HG03060 (cell line): ENCODE data around the gene COL4A4.

Experiments
- ATAC-seq: cut with Tn5 transposase; IDR thresholded peaks from one replicate; pipeline ENCODE4 v1.9.1; 2021; ENCODE audit warnings: low read depth, moderate number of reproducible peaks; ENCODE audit not compliant: unreplicated experiment

The COL4A4 gene

DNA sequence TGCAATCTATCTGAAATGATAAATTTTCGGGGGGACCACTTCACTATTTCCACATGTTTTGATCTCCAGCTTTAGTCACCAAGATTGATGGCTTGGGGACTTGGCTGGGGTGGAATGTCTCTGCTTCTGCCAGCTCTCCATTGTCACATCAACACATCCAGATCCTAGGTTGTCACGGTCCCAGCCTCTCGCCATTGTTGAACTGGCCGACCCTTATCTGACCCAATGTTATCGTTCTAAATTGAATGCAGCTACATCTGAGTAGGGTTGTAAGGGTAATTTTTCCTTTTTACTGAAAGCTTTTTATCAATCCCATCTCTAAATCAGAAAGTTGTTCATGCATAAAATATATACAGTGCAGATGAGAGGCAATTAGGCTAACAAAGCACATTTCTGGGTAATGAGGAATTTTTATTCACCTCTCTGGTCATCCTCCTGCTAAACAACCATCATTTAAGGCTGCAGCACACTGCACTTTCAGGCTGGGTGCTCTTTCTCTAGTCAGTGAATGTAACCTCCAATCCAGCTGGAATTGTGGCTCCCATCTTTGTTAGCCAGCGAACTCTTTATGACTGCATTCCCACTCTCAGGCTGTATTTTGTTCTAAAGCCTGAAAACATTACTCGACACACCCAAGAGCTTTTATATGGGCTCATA lies 128.2 kb downstream of the COL4A4 start:
- no peak for ATAC-seq

DNA sequence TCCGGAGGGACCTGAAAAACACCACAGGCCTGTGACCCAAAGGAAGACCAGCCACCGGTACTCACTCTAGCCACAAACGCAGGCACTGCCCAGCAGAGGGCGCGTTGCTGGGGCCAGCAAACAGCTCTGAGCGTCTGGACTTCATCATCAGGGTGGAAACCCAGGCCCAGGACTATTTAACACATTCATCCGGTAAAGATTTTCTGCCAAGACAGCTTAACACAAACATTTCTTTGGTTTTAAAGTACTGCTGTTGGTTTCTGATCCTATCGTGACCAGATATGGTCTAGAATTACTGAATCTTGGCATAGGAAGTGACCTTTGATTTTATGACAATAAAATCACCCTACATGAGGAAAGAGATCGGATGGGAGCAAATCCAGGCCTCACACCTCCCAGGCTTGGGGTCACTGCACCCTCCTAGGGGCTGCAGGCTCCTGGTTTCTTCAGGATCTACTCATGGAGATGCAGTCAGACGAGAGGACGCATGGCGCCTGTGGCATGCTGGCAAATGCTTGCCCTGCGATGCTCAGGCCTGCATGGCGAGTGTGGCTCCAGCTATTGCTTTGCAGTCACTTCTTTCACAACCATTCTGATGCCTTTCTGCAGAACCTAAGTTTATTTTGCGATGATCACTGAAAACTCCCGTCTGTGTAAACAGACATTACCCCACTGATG lies 130.4 kb downstream of the COL4A4 start:
- no peak for ATAC-seq

DNA sequence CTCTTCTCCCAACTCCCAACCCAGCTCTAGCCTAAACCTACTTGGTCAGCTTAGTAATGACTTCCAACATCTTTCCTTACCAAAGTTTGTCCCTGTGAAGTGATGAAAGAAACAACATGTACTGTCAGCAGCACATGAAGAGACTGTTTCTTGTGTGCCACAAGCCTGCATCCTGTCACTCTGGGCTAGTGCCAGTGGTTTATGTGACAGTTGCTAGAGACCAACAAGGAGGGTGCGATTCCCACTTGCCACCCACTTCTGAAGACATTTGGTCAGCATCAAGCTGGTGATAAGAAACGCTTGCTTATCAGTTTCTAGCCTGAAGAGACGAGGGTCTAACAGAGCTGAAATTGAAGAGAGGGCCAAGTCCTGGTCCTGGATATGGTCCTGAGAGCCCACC lies 132.6 kb downstream of the COL4A4 start:
- ATAC-seq, result no peak

DNA sequence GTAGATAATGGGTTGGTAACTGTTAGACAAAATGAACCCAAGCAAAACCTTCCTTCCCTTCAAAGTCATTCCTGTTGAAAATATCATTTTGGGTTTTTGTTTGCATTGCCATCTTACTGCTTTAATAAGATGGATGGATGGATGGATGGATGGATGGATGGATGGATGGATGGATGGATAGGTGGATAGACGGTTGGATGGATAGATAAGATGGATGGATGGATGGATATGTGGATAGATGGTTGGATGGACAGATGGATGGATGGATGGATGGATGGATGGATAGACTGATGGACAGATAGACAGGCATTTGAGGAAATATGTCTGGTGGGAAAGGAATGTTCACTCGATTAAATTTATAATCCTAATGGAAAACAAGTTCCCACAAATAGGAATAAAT lies 133.2 kb downstream of the COL4A4 start:
- no peak for ATAC-seq

DNA sequence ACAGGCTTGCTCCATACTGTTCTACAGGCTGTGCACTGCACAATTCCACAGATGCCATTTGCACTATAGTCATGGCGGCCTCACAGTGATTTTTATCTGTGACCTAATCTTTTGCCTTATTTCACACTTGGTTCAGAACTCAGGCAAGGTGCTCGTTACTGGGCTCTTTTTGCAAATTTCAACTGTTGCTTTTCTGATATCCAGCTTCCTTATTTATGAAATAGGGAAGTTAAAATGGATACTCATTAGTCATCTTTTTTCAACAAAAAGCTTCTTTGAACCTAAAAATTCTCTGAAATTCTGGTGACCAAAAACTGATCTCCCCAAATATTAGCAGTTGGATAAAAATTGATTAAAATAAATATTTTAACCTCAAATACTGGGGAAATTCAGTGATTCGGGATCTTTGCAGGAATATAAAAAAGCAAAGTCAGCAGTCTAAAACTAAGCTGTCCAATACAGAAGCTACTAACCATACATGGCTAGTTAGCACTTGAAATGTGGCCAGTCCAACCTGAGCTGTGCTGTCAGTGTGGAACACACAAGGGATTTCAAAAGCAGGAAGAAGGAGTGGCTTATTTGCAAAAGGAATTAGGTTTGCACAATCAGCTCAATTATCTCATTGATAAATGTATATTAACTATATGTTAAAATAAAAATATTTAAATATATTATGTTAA lies 134.4 kb downstream of the COL4A4 start:
- no peak for ATAC-seq

DNA sequence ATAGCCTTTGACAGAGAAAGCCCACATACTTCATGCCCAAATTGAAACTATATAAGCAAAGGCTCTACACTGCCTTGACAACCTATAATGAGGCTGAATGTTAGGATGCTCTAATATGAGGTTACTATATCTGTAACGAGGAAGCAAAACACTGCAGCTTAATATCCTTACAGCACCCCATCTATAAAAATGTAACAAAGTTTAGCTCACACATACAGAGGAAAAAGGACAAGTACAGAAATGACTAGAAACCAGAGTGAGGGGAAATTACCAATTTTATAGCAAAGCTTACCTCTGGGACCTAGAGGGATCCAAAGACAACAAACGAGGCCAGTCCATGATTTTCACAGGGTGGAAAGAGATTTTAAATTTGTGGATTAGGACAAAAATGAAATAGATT lies 138.5 kb downstream of the COL4A4 start:
- no peak for ATAC-seq

DNA sequence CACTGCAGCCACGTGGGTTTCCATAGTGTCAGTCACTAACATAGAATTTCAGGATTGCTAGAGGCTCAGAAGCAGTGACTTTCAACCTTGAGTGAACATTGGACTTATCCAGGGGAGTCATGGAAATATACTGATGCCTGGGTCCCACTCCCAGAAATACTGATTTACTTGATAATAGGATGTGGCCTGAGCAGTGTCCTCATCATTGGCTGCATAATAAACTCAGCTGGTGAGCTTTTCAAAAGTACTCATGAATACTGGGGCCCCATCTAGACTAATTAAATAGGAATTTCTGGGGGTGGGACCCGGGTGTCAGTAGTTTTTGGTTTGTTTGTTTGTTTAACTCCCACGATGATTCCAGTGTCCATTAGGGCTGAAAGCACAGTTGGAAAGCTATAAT lies 141.4 kb downstream of the COL4A4 start:
- ATAC-seq, result no peak

DNA sequence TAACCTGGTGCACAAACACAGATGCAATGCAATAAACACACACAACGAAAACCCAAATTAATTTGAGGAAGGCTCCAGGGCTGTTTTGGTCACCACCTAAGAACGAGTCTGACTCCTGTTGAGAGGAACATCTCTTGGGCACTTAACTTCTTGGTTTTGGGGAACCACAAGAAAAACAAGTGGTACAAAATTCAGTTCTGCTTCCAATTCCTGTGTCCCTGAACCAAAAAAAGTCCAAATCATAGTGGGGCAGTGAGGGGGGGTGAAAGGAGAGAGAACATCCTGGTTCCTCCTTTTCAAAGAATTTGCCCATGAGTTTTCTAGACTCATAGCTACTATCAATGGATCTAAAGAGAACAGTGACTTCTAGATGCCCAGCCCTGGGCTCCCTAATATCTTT lies 143.6 kb downstream of the COL4A4 start:
- ATAC-seq, result no peak

DNA sequence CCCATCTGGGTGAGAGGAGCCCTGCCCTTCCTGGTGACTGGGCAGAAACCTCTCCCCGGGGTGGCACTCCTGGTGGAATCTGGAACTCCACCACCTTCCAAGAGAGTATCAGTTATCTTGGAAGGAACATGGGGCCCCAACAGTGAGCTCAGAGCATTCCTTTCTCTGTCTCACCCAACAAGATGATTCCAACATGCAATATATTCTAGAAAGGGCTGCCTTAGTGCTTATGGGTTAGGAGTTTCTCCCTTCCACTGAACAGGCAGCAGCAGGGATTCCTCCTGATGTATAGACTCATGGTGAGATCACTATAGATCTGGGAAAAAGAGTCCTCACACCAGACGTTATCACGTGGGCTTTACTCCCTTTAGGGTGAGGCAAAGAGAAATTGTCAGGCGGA lies 147.1 kb downstream of the COL4A4 start:
- ATAC-seq, result no peak

DNA sequence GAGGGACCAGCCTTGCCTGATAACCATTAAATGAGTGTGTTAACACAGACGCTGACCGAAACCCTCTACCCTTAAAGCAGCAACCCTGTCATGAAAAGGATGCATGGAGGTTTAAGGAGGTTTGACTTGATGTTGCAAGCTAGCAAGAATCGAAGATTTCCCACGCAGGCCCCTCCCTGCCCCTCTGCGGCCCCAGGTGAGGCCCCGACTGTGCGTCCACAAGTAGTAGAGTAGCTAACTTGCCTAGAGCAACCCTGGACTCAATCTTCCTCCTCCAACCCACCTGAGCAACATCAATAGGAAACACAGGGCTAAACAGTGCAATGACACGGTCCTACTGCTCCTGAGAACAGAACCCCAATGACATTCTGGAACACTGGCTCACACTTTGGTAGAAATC lies 150.1 kb downstream of the COL4A4 start:
- ATAC-seq, result no peak

DNA sequence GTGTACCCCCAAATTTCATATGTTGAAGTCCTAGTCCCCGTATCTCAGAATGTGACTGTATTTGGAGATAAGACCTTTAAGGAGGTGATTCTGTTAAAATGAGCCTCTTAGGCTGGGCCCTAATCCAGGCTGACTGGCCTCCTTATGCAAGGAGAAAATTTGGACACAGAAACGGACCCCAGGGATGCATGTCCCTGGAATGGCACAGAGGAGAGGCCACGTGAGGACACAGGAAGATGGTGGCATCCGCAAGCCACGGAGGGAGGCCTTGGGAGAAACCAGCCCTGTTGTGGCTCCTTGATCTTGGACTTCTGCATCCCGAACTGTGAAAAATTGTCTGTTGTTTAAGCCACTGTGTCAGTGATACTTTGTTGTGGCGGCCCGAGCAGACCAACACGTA lies 150.7 kb downstream of the COL4A4 start:
- no peak for ATAC-seq

DNA sequence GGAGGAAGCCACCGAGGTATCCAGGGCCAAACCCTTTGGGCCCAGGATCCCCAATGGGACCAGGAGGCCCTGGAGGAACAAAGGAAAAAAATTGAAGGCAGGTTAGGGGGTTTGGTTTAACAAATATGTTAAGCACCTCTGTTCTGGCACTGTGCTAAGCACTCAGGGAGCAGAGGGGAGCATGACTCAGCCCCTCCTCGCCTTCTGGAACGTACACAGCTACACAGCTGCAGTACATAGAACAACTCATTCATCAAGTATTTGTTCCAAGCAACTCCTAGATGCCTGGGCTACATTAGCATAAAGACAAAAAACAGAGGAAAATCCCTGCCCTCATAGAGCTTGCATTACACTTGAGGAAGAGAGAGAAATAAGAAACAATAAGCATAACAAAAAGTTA lies 153.6 kb downstream of the COL4A4 start:
- no peak for ATAC-seq

DNA sequence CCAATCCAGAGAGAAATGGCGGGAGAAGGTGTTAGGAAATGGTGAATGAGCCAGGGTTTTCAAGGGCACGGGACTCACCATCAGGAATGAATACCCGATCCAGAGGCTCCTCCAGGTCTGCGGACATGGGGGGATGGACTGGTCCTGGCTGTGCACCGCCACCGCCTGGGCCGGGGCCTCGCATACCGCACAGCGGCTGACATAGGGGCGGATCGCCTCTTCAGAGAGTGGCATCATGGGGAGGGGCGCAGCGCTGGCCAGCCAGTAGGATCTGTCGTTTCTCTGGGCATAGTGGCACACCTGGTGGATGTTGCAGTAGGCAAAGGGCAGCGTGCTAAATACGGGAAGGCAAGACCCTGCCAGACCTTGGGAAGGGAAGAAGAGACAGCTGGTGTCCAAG lies 156.1 kb downstream of the COL4A4 start:
- ATAC-seq, result no peak

DNA sequence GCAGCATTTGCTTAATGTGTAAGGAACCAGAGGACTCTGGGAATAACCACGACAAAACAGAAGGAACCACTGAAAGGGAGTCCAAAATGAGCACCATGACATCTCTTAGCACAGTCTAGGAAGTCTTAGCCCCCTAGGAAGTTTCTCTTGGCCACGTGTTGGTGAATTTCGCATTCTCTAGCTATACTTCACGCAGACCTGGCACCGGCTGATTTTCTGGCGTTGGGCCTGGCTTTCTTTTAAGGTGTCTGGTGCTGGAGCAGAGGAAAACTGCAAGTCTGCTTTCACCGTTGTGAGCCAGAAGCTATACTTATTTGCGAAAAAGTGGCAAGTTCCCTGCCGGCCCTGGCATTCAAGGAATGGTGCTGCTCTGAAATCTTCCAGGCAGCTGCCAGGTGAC lies 156.9 kb downstream of the COL4A4 start:
- ATAC-seq, result no peak

DNA sequence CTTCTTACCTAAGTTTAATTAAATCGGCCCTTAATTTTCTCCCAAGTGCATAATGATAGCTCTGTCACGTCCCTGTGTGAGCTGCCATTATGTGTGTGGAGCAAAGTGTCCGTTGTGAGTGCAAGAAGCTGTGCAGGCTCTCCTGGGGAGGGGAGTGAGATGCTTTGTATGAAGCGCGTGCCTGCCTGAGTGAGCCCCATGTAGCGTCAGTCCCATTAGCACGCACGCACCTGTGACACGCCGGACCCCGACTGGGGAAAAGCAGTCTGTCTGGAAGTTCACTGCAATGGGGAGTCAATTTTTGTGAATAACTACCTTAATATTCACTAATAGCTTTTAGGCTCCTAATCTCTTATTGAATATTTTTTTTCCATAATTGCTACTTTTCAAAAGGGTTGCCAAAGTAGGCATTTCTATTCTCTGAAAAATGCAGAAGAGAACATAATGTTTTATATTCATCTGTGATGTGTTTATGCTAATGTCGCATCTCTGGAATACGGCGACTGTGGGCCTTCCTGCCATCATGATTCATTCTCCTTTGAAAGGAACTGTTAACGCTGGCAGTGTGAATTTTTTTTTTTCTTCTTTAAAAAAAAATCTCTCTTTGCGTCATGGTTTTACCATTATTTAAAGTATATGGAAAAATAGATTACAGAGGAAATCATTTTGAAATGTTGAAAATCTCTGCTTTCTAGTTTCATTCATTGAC lies 157.7 kb downstream of the COL4A4 start:
- ATAC-seq, result no peak

DNA sequence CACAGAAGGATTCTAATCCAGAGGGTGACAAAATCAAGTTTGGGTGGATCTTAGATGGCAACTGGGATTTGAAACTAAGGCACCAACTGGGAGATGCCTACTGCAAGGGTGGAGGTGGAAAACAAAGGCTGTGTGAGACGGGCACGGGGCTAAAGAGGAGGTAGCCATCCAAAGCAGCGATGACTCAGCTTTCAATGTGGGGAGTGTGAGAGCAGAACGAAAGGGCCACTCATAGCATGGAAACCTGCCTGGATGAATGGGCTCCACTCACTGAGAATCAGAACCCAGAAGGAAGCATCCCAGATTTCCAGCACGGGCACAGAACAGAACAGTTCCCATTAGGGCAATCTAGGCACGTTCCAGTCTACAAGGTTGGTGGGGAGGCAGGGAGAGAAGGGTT lies 159.5 kb downstream of the COL4A4 start:
- no peak for ATAC-seq

DNA sequence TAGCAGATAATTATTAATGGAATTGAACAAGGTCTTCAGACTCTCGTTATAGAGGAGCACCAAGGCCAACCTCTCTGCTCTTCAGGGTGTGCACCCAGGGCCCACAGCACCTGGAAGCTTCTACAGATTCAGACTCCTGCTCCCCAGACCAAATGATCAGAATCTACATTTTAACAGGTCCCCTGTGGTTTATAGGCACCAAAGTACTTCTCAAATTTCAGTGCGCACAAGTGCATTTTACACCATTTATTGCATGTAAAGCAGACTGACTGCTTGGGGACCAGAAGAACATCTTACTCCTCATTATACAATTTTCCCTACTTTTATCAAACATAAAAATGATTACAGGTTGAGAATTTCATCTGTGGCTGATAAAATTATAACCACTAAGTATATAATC lies 163.9 kb downstream of the COL4A4 start:
- ATAC-seq, result no peak

DNA sequence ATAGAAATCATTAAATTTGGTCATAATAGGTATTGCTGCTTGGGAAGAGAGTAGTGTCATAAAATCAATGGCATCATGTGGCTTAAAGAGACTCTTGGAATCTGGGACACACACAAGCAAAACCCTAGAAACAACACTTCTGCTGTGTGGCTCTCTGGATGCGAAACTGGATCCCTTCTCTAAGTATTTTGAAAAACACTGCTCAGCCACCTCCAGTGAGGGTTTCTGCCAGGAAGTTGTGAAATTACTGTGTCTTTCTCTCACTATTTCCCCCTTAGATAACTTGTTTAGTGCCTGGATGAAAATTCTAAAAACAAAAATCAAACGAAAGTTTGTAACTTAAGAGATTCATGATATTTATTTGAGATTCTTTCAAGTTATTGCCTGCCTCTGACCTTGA lies 164.3 kb downstream of the COL4A4 start:
- ATAC-seq, result no peak

DNA sequence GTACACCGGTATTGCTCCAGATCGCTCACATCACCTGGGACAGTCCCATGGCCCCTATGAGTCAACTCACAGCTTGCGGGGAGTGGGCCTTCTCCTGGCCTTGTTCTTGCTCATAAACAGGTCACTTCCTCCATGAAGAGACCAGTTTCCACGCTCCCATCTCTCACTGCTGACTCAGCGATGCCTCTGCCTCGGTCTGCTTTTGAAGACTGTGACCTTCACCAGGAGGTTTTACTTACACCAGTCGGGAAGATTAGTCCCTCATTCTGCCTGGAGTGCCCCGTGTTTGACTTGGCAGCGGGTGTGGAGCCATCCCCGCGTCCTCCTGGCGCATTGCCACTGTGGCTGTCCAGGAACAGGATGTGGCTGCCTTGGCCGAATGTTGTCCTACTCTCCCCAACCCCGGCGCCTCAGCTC lies 168.4 kb downstream of the COL4A4 start:
- ATAC-seq, result no peak

DNA sequence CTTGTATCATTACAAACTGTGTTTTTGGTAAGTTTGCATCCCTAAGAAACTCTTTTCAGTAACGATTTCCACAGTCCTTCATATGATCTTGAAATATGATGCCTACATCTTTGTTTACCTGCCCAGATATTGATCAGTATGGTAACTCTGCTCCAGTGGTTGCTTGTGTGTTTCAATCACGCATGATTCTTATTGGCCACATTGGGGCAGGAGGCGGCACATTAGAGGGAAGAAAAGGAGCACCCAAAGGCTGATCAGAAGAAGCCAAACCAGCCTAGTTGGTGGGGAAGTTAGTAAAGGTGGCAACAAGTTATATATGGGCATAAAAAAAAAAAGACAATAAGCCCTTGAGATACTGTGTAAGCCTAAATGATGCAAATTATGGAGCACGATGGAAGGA lies 169.2 kb downstream of the COL4A4 start:
- ATAC-seq, result no peak

DNA sequence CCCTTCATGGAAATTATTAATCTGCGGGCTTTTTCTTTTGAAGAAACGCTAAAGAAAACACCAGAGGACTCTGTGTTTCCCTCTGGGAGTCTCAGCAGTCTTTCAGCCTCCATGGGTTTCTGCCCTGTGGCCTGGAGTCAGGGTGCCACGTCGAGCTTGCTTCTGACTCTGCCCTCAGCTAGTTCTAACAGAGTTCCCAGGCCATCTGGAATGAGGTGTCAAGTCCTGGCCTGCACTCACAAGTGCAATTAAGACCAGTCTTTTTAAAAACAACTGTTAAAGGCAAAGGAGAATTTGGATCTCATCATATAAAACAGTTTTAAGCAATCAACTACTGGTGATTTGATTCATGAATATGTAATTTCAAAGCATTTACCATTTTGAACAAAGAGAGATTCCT lies 170.8 kb downstream of the COL4A4 start:
- no peak for ATAC-seq
